ENCODE data around the gene CAMKMT.

Gene CAMKMT

GRCh38 chr2:44807201-44808025, 445.7 kb downstream of the CAMKMT start:
- no peak for DNase-seq

DNA sequence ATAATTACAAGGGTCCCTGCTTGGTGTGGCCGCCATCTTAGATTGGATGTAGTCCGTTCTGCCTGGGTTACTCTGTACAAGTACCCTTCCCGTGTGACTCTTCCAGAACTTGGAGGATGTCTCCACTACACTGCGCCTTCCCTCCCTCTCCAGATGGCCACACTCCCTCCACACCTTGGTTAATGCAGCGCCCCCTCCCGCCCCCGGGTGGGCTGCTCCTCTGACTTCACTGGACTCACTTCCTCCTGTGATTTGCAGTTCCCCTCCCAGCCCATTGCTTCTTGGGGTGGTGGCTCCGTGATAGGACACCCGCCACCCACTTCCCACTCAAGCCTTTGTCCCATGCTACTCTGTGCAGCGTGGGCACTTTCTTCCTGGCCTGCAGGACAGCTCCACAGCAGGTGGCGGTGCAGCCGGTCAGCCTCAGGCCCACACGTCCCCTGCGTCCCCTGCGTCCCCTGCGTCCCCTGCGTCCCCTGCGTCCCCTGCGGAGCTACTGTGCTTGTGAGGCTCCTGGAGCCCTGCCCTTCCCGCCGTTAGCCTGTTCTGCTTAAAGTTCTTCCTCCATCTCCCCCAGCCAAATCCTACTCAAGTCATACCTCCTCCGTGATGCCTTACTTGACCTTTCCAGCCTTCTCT, 449.3 kb downstream of the CAMKMT start:
- DNase-seq, result no peak

GRCh38 chr2:44813165-44813564, 451.4 kb downstream of the CAMKMT start:
- no peak for DNase-seq

DNA sequence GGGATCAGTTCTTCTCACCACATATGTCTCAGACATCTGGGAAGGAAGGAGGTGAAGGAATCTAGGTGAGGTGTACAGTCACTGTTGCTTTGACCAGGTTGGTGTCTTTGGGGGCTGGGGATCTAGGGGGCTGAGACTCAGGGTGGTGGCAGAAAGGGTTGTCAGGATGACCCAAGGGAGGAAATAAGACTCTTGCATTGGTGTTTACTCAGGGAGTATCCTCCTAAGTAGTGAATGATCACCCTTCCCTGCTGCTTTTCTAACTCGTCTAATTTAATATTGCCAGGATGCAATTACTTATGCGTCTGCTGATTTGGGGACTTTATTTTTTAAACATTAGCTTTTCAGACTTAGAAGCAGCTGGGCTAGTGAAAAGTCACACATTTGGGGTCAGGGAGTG, 451.9 kb downstream of the CAMKMT start:
- DNase-seq, result no peak

DNA sequence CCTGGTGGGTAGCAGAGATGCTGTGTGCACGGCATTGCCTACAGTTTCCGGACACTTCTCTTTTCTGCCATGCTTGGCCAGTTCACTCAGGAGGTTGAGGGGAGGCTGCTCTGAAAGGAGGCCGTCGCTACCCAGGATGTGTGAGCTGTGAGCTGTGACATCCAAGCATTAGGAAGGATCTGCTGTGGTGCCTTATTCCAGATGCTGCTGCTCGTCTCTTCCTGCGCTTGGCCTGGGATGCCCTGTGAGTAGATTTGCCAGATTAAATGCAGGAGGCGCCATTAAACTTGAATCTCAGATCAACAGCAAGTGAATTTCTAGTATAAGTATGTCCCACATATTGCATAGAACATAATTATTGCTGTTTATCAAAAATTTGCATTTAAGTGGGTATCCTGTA, 455.5 kb downstream of the CAMKMT start:
- DNase-seq, result no peak

GRCh38 chr2:44817673-44818335, 456.1 kb downstream of the CAMKMT start:
- no peak for DNase-seq

DNA sequence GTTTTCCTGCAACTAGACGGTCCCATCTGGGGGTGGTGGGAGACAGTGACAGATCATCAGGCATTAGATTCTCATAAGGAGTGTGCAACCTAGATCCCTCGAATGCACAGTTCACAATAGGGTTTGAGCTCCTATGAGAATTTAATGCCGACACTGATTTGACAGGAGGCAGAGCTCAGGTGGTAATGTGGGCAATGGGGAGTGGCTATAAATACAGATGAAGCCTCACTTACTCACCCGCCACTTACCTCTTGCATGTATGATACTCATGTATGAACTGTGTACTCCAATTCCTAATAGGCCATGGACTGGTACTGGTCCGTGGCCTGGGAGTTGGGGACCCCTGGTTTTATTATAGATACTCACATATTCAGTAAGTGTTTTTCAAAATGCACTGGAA, 457.3 kb downstream of the CAMKMT start:
- DNase-seq, result no peak

- no peak for DNase-seq
Observed at GRCh38 chr2:44821500-44821899, 459.8 kb downstream of the CAMKMT start.

GRCh38 chr2:44822174-44822573, 460.4 kb downstream of the CAMKMT start:
- no peak for DNase-seq
